ENCODE measurements around the gene POLR3H.

- no peak for TF ChIP-seq CTCF (IDR thresholded peaks at IDR 0.05; ENCODE audit: extremely low read depth in 1 of 2, insufficient read depth in 1 of 2, low read depth in 1 of 2, low read length in 2 of 2)
- no peak for TF ChIP-seq POLR2A (IDR thresholded peaks at IDR 0.05; ENCODE audit: low read depth, low read length)
- no peak for TF ChIP-seq EZH2 (IDR thresholded peaks at IDR 0.05; ENCODE audit: borderline replicate concordance, low read depth, low read length, severe bottlenecking)
- no peak for TF ChIP-seq MAX (IDR thresholded peaks at IDR 0.05; ENCODE audit: insufficient read depth, insufficient read length)
- TF ChIP-seq POLR2AphosphoS5 (IDR thresholded peaks at IDR 0.05; ENCODE audit: insufficient read depth, low read depth, low read length) = no peak
- no peak for TF ChIP-seq GATA2 (IDR thresholded peaks at IDR 0.05; ENCODE audit: insufficient read depth, insufficient read length, low read depth, low read length)
- no peak for TF ChIP-seq MYC (IDR thresholded peaks at IDR 0.05; ENCODE audit: low read depth, low read length)
Measured at GRCh38 chr22:41487037-41487935, 57.0 kb downstream of the POLR3H start.

All from endothelial cell of umbilical vein (primary cell).